HepG2 (cell line): ENCODE measurements around the gene CD14. TPM values are rescaled to one million over a fixed set of nuclear protein-coding genes. Genes with fewer than 3 reads are reported as not detected.

Source experiments
- CAMTA2 ChIP-seq: sonication (generic); formaldehyde crosslinking; IDR thresholded peaks from 2 replicates; pipeline ENCODE4 v1.4.0; 2020; ENCODE audit warnings: mild to moderate bottlenecking, missing genetic modification reagents, borderline replicate concordance
- CEBPB ChIP-seq: IDR thresholded peaks from 2 replicates; pipeline ENCODE4 v1.6.1; 2011; ENCODE audit warnings: low read depth, low read length, improper control_type of control experiment, borderline replicate concordance
- DMAP1 ChIP-seq: IDR thresholded peaks from 2 replicates; pipeline ENCODE4 v1.6.1; 2016
- DPF2 ChIP-seq: sonication (generic); formaldehyde crosslinking; IDR thresholded peaks from 2 replicates; pipeline ENCODE4 v1.4.0; 2020; ENCODE audit warnings: mild to moderate bottlenecking, low read depth, missing genetic modification reagents, borderline replicate concordance
- FIP1L1 ChIP-seq: fragments of 200-400 bp; formaldehyde crosslinking; IDR thresholded peaks from 2 replicates; pipeline ENCODE4 v1.6.1; 2018; ENCODE audit warnings: low read depth, mild to moderate bottlenecking, low read length, moderate library complexity, borderline replicate concordance; ENCODE audit not compliant: insufficient read depth
- FOSL1 ChIP-seq: sonication (generic); formaldehyde crosslinking; IDR thresholded peaks from 2 replicates; pipeline ENCODE4 v1.9.0; 2021; ENCODE audit warnings: missing genetic modification reagents, borderline replicate concordance
- GABPA ChIP-seq, 2 experiments: IDR thresholded peaks; 2 replicates each; pipeline ENCODE4 v1.6.1; 2011 to 2016; ENCODE audit warnings: low read depth in 2 of 2, low read length in 1 of 2, missing biosample characterization in 1 of 2, missing genetic modification characterization in 1 of 2
- GATAD2A ChIP-seq: IDR thresholded peaks from 2 replicates; pipeline ENCODE4 v1.6.1; 2016
- HCFC1 ChIP-seq: fragments of 150-350 bp; IDR thresholded peaks from 2 replicates; pipeline ENCODE4 v1.6.1; 2014; ENCODE audit warnings: low read depth, low read length
- MEF2D ChIP-seq: sonication (generic); formaldehyde crosslinking; IDR thresholded peaks from 2 replicates; pipeline ENCODE4 v1.5.1; 2020; ENCODE audit warnings: mild to moderate bottlenecking, missing genetic modification reagents
- NCOA1 ChIP-seq: sonication (generic); formaldehyde crosslinking; IDR thresholded peaks from 2 replicates; pipeline ENCODE4 v1.9.0; 2021; ENCODE audit warnings: missing genetic modification reagents
- POLR2AphosphoS2 ChIP-seq: IDR thresholded peaks from 2 replicates; pipeline ENCODE4 v1.6.1; 2011; ENCODE audit warnings: low read depth, low read length, improper control_type of control experiment
- TBX2 ChIP-seq: sonication (generic); formaldehyde crosslinking; IDR thresholded peaks from 2 replicates; pipeline ENCODE4 v1.5.0; 2020; ENCODE audit warnings: missing genetic modification reagents, mild to moderate bottlenecking, borderline replicate concordance
- ZBTB49 ChIP-seq: sonication (generic); formaldehyde crosslinking; IDR thresholded peaks from 2 replicates; pipeline ENCODE4 v1.4.0; 2020; ENCODE audit warnings: missing genetic modification reagents, borderline replicate concordance
- ZNF225 ChIP-seq: sonication (generic); formaldehyde crosslinking; IDR thresholded peaks from 2 replicates; pipeline ENCODE4 v1.4.0; 2020; ENCODE audit warnings: mild to moderate bottlenecking, missing genetic modification reagents
- ZNF234 ChIP-seq: sonication (generic); formaldehyde crosslinking; conservative IDR thresholded peaks from 2 replicates; pipeline ENCODE4 v1.5.1; 2020; ENCODE audit warnings: mild to moderate bottlenecking, missing genetic modification reagents
- ZNF335 ChIP-seq: sonication (generic); formaldehyde crosslinking; IDR thresholded peaks from 2 replicates; pipeline ENCODE4 v1.4.0; 2020; ENCODE audit warnings: missing genetic modification reagents
- ZNF343 ChIP-seq: sonication (generic); formaldehyde crosslinking; IDR thresholded peaks from 2 replicates; pipeline ENCODE4 v1.4.0; 2020; ENCODE audit warnings: mild to moderate bottlenecking, missing genetic modification reagents
- ZNF609 ChIP-seq: sonication (generic); formaldehyde crosslinking; IDR thresholded peaks from 2 replicates; pipeline ENCODE4 v1.4.0; 2020; ENCODE audit warnings: mild to moderate bottlenecking, missing genetic modification reagents, borderline replicate concordance
- polyA plus RNA-seq, 8 experiments: library from polyadenylated mRNA; depleted of rRNA in 3 of 8; stranded (reverse) in 7 of 8; unstranded in 1 of 8; fragments of >200 nt; fragmentation: Illumina TruSeq in 4 of 8; extraction: Trizol in 4 of 8; gene quantifications; 2 replicates each; pipeline versions ENCODE4 v1.2.1 to v1.2.3, GENCODE V29; 2011 to 2016; ENCODE audit warnings: low read depth in 4 of 8, missing spikeins in 1 of 8, mixed read lengths in 1 of 8; ENCODE audit not compliant: insufficient read depth in 1 of 8
- total RNA-seq, 5 experiments: library from RNA; depleted of rRNA; stranded (reverse); fragments of >200 nt; fragmentation: Illumina TruSeq; extraction: Trizol; gene quantifications; 2 replicates each; pipeline ENCODE4 v1.2.3, GENCODE V29; 2016; ENCODE audit warnings: low read depth in 1 of 5
- TF ChIP-seq, protein P1 (sequence below): sonication (generic); formaldehyde crosslinking; IDR thresholded peaks from 2 replicates; pipeline ENCODE4 v1.4.0; 2020; ENCODE audit warnings: mild to moderate bottlenecking, missing genetic modification reagents, borderline replicate concordance

Gene CD14
- total and polyA plus RNA-seq, 2 of the 13 experiments (the other 11 are each of a cell fraction or from before 2014, with no cell fraction given): 1.7 to 4.7 TPM

GRCh38 chr5:140639148-140639981 lies 6.4 kb upstream of the CD14 start, which contains the start of gene TMCO6 (continued):
- TF ChIP-seq, protein P1, sequence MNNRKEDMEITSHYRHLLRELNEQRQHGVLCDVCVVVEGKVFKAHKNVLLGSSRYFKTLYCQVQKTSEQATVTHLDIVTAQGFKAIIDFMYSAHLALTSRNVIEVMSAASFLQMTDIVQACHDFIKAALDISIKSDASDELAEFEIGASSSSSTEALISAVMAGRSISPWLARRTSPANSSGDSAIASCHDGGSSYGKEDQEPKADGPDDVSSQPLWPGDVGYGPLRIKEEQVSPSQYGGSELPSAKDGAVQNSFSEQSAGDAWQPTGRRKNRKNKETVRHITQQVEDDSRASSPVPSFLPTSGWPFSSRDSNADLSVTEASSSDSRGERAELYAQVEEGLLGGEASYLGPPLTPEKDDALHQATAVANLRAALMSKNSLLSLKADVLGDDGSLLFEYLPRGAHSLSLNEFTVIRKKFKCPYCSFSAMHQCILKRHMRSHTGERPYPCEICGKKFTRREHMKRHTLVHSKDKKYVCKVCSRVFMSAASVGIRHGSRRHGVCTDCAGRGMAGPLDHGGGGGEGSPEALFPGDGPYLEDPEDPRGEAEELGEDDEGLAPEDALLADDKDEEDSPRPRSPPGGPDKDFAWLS (CRISPR knock-in tag): no peak; the same call in 1 of the 2 replicates
- TF ChIP-seq ZNF225 (CRISPR knock-in tag) (peak; percentile 61; the same call in 1 of the 2 replicates), MEF2D (CRISPR knock-in tag) (0 out of 2 replicates have a peak, but pooled peaks have one; percentile 61), NCOA1 (CRISPR knock-in tag) (peak; percentile 70; the same call in 1 of the 2 replicates), GATAD2A (CRISPR knock-in tag) (peak; percentile 87), ZNF234 (CRISPR knock-in tag) (no peak), CEBPB (peak; percentile 95), ZNF335 (CRISPR knock-in tag) (no peak), FOSL1 (CRISPR knock-in tag) (no peak), HCFC1 (no peak), FIP1L1 (no peak), ZNF343 (CRISPR knock-in tag) (peak; percentile 40; the same call in 1 of the 2 replicates), CAMTA2 (CRISPR knock-in tag) (no peak), ZNF609 (peak; percentile 65; the same call in 1 of the 2 replicates), POLR2AphosphoS2 (no peak), TBX2 (CRISPR knock-in tag) (peak; percentile 77), DPF2 (CRISPR knock-in tag) (peak; percentile 50; the same call in 1 of the 2 replicates), GABPA (IDR thresholded peaks at IDR 0.05; ENCODE audit: low read depth, low read length) (no peak), GABPA (CRISPR knock-in tag; IDR thresholded peaks at IDR 0.05; ENCODE audit: low read depth) (peak; percentile 68; the same call in 1 of the 2 replicates), ZBTB49 (no peak), DMAP1 (CRISPR knock-in tag) (peak; percentile 88)
